Measurements from ENCODE around the gene ANAPC7. TPM values are rescaled to one million over a fixed set of nuclear protein-coding genes. Genes with fewer than 3 reads are reported as not detected.

The ANAPC7 gene
- total RNA-seq, 1 donor from 2014 or later = 98.9 TPM

DNA sequence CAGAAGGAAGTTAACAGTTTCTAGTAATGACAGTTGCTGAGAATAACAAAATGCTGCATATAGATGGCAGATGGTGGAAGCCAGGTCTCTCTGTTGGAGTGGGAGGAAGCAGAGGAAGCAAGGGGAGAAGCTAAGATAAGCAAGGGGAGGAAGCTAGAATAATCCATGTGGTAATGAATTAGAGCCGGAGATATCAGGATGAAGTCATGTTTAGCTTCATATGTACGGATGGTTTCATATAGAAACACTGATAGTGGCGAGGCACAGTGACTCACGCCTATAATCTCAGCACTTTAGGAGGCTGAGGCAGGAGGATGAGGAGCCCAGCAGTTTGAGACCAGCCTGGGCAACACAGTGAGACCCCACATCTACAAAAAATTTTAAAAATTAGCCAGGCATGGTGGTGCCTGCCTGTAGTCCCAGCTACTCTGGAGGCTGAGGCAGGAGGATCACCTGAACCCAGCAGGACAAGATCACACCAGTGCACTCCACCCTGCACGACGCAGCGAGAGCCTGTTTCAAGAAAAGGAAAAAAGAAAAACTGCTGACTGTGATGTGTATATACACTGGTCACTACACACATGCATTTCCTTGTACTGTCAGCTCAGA lies 49.2 kb downstream of the ANAPC7 start:
- DNase-seq (ENCODE audit: low read depth, low spot score) = no peak
- H3K4me1 Mint-ChIP-seq = peaks cover 4% of the 10 kb centered on the region
- TF ChIP-seq, protein P1, sequence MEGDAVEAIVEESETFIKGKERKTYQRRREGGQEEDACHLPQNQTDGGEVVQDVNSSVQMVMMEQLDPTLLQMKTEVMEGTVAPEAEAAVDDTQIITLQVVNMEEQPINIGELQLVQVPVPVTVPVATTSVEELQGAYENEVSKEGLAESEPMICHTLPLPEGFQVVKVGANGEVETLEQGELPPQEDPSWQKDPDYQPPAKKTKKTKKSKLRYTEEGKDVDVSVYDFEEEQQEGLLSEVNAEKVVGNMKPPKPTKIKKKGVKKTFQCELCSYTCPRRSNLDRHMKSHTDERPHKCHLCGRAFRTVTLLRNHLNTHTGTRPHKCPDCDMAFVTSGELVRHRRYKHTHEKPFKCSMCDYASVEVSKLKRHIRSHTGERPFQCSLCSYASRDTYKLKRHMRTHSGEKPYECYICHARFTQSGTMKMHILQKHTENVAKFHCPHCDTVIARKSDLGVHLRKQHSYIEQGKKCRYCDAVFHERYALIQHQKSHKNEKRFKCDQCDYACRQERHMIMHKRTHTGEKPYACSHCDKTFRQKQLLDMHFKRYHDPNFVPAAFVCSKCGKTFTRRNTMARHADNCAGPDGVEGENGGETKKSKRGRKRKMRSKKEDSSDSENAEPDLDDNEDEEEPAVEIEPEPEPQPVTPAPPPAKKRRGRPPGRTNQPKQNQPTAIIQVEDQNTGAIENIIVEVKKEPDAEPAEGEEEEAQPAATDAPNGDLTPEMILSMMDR (conservative IDR thresholded peaks at IDR 0.05) = no peak
- H3K27ac Mint-ChIP-seq (ENCODE audit: unreplicated experiment) = no peak overlapping the region
- H3K36me3 Mint-ChIP-seq (ENCODE audit: low read depth) = peaks cover 8% of the 10 kb centered on the region
- no peaks in the 10 kb centered on the region for H3K9me3 Mint-ChIP-seq
- no peaks in the 10 kb centered on the region for H3K27me3 Mint-ChIP-seq (ENCODE audit: low read depth)
- no peak overlapping the region for H3K4me3 Mint-ChIP-seq

DNA sequence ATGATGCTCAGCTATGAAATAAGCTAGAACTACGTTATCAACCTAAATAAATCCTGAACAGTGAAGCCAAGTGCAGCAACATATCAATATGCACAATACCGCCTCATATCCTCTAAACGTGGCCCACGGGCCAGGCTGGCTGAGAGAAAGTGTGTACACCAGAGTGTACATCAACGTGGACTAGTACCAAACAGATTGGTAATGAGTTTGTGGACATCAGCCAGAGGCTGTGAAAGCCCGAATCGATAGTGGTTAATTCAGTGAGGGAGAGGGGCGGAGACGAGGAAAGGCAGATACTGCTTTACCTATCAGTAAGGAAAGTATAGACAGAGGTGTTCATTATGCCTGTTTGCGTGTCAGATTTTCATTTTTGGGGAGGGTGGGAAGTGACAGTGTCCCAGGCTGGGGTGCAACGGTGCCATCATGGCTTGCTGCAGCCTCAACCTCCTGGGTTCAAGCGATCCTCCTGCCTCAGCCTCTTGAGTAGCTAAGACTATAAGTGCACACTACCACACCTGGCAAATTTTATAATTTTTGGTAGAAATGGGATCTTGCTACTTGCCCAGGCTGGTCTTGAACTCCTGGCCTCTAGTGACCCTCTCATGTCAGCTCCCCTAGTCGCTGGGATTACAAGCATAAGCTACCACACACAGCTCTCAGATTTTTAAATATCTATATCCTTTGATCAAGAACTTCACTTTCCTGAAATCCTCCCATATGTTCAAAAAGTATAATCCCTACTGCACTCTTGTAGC lies 50.1 kb downstream of the ANAPC7 start:
- TF ChIP-seq, protein P1 (conservative IDR thresholded peaks at IDR 0.05) = no peak
- H3K4me1 Mint-ChIP-seq = peaks cover 2% of the 10 kb centered on the region
- H3K9me3 Mint-ChIP-seq = no peaks in the 10 kb centered on the region
- no peaks in the 10 kb centered on the region for H3K27me3 Mint-ChIP-seq (ENCODE audit: low read depth)
- DNase-seq (ENCODE audit: low read depth, low spot score) = no peak
- H3K4me3 Mint-ChIP-seq = no peak overlapping the region
- peaks cover 8% of the 10 kb centered on the region for H3K36me3 Mint-ChIP-seq (ENCODE audit: low read depth)
- no peak overlapping the region for H3K27ac Mint-ChIP-seq (ENCODE audit: unreplicated experiment)

DNA sequence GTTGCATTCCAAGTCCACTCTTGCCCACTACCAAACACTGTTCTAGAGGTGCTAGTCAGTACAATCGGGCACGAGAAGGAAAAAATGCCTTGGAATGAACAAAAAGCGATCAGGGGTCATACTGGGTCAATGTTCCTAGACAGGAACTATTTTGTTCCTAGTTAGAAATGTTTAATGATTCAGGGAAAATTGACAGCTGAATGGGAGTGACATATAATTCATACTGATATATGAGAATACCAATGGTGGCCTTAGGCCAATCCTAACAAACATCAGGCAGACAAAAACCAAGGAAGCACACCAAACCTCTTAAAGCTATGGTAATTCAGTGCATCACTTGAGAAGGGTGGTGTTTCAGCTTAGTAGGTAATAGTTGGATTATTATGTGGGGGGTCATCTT lies 51.1 kb downstream of the ANAPC7 start:
- TF ChIP-seq, protein P1 (conservative IDR thresholded peaks at IDR 0.05) = no peak
- H3K36me3 Mint-ChIP-seq (ENCODE audit: low read depth) = peaks cover 13% of the 10 kb centered on the region
- H3K4me1 Mint-ChIP-seq = no peaks in the 10 kb centered on the region
- no peak overlapping the region for H3K27ac Mint-ChIP-seq (ENCODE audit: unreplicated experiment)
- no peaks in the 10 kb centered on the region for H3K27me3 Mint-ChIP-seq (ENCODE audit: low read depth)
- DNase-seq (ENCODE audit: low read depth, low spot score) = no peak
- no peaks in the 10 kb centered on the region for H3K9me3 Mint-ChIP-seq
- no peak overlapping the region for H3K4me3 Mint-ChIP-seq

DNA sequence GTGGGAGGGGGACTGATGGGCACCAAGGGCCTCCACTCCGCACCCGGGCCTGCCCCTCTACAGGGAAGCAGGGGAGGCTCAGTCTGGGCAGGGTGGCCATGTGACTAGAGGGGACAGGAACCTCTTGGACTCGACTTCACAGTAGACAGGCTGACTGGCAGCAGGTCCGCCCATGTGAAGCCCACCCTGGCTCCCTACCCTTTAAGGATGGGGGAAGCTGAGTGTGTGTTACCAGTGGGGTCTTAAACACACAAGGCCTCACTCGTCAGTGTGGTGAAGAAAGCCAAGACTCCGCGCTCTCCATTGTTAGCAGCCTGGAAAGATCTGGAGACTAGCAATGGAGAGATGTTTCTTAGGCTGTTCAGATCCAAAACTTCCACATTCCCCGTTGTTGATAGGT lies 52.4 kb downstream of the ANAPC7 start:
- no peaks in the 10 kb centered on the region for H3K27me3 Mint-ChIP-seq (ENCODE audit: low read depth)
- H3K36me3 Mint-ChIP-seq (ENCODE audit: low read depth) = peaks cover 19% of the 10 kb centered on the region
- H3K4me1 Mint-ChIP-seq = no peaks in the 10 kb centered on the region
- TF ChIP-seq, protein P1 (conservative IDR thresholded peaks at IDR 0.05) = no peak
- H3K27ac Mint-ChIP-seq (ENCODE audit: unreplicated experiment) = no peak overlapping the region
- H3K4me3 Mint-ChIP-seq = no peak overlapping the region
- DNase-seq (ENCODE audit: low read depth, low spot score) = no peak
- no peaks in the 10 kb centered on the region for H3K9me3 Mint-ChIP-seq

DNA sequence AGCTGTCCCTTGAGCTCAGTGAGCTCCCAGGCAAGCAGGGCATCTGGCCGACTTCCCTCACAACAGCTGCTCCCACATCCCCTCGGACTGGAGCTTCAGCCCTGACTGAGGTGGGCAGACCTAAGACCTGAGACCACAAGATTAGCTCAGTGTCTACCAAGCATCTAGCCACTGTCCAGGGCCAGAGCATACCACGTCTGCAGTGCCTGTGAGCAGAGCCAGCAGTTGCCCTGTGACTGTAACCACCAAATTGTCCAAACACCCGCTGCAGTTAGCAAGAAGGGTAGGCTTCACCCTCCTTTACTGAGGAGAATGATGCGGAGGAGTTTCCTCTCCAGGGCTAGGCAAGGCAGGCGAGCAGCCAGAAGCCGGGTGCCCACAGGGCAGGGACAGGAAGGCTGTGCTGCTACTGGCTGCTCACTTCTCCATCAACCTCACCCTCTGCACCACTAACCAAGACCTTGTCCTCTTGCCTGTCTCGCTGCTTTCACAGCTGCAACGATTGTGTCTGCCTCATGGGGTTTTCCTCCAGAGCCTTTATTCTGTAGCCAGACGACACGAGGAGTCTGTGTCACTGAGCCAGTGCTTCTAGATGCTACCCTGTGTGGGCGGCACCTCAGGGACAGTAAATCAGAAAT lies 53.9 kb downstream of the ANAPC7 start:
- Mint-ChIP-seq H3K4me3 (no peak overlapping the region), H3K27ac (ENCODE audit: unreplicated experiment) (no peak overlapping the region), H3K9me3 (no peaks in the 10 kb centered on the region), H3K27me3 (ENCODE audit: low read depth) (no peaks in the 10 kb centered on the region), H3K36me3 (ENCODE audit: low read depth) (peaks cover 29% of the 10 kb centered on the region), H3K4me1 (no peaks in the 10 kb centered on the region)
- TF ChIP-seq, protein P1 (conservative IDR thresholded peaks at IDR 0.05) = no peak
- no peak for DNase-seq (ENCODE audit: low read depth, low spot score)

Data from neural crest cell (in vitro differentiated cells).